ENCODE measurements around the gene CHRNA9.
"Not testable (repeated sequence)": the region's sequence is repeated elsewhere in the genome, so short reads cannot be mapped to it uniquely, and the experiment has no call there.

CHRNA9 gene

GRCh38 chr4:40379248-40379647 lies 44.1 kb downstream of the CHRNA9 start:
- DNase-seq (ENCODE audit: extremely low spot score) = no peak
- ChIA-PET CTCF (no interaction called here), POLR2A (no interaction called here)

GRCh38 chr4:40380647-40381046 lies 45.5 kb downstream of the CHRNA9 start:
- DNase-seq (ENCODE audit: extremely low spot score) = no peak
- TF ChIP-seq HDGF (IDR thresholded peaks at IDR 0.05; ENCODE audit: borderline replicate concordance) (no peak), BHLHE40 (IDR thresholded peaks at IDR 0.05; ENCODE audit: borderline replicate concordance) (no peak), ARNT (IDR thresholded peaks at IDR 0.05) (no peak), CTBP1 (IDR thresholded peaks at IDR 0.05; ENCODE audit: borderline replicate concordance) (no peak), ELF4 (IDR thresholded peaks at IDR 0.05) (no peak), ZNF384 (IDR thresholded peaks at IDR 0.05) (no peak), SUZ12 (IDR thresholded peaks at IDR 0.05) (no peak)
- POLR2A ChIA-PET = no interaction called here
- CTCF ChIA-PET = no interaction called here

More at GRCh38 chr4:40379248-40379647, 44.1 kb downstream of the CHRNA9 start:
- TF ChIP-seq CTBP1 (IDR thresholded peaks at IDR 0.05; ENCODE audit: borderline replicate concordance) = no peak
- TF ChIP-seq FOXK2 (IDR thresholded peaks at IDR 0.05) = no peak
- TF ChIP-seq ELF4 (IDR thresholded peaks at IDR 0.05) = no peak
- no peak for TF ChIP-seq LEF1 (IDR thresholded peaks at IDR 0.05; ENCODE audit: borderline replicate concordance)
- no peak for TF ChIP-seq ZNF384 (IDR thresholded peaks at IDR 0.05)
- no peak for TF ChIP-seq BHLHE40 (IDR thresholded peaks at IDR 0.05; ENCODE audit: borderline replicate concordance)
- TF ChIP-seq SP1 (IDR thresholded peaks at IDR 0.05) = no peak
- no peak for TF ChIP-seq PKNOX1 (IDR thresholded peaks at IDR 0.05)
- TF ChIP-seq SUZ12 (IDR thresholded peaks at IDR 0.05) = no peak
- TF ChIP-seq FOXA1 (IDR thresholded peaks at IDR 0.05) = no peak
- no peak for TF ChIP-seq HDGF (IDR thresholded peaks at IDR 0.05; ENCODE audit: borderline replicate concordance)
- TF ChIP-seq ARNT (IDR thresholded peaks at IDR 0.05) = no peak
- no peak for TF ChIP-seq FOXM1 (IDR thresholded peaks at IDR 0.05; ENCODE audit: borderline replicate concordance)
- no peak for TF ChIP-seq TARDBP (IDR thresholded peaks at IDR 0.05)

GRCh38 chr4:40388239-40388638 lies 53.1 kb downstream of the CHRNA9 start:
- TF ChIP-seq HDGF (IDR thresholded peaks at IDR 0.05; ENCODE audit: borderline replicate concordance) (no peak), CTBP1 (IDR thresholded peaks at IDR 0.05; ENCODE audit: borderline replicate concordance) (no peak), PKNOX1 (IDR thresholded peaks at IDR 0.05) (no peak), LEF1 (IDR thresholded peaks at IDR 0.05; ENCODE audit: borderline replicate concordance) (no peak), ARNT (IDR thresholded peaks at IDR 0.05) (no peak), BHLHE40 (IDR thresholded peaks at IDR 0.05; ENCODE audit: borderline replicate concordance) (no peak), ELF4 (IDR thresholded peaks at IDR 0.05) (no peak), TARDBP (IDR thresholded peaks at IDR 0.05) (no peak), NFRKB (IDR thresholded peaks at IDR 0.05) (no peak)
- DNase-seq (ENCODE audit: extremely low spot score) = no peak
- ChIA-PET CTCF (interaction anchor here (0.6 kb wide), 1 partner anchor 120 kb away, joined by 3 read pairs; no protein-coding TSS in a partner anchor), POLR2A (no interaction called here)

- no peak for DNase-seq (ENCODE audit: extremely low spot score)
- POLR2A ChIA-PET = no interaction called here
- CTCF ChIA-PET = no interaction called here
- no peak for TF ChIP-seq LEF1 (IDR thresholded peaks at IDR 0.05; ENCODE audit: borderline replicate concordance)
- TF ChIP-seq HDGF (IDR thresholded peaks at IDR 0.05; ENCODE audit: borderline replicate concordance) = no peak
- TF ChIP-seq SP1 (IDR thresholded peaks at IDR 0.05) = no peak
- TF ChIP-seq L3MBTL2 (conservative IDR thresholded peaks at IDR 0.05) = no peak
- TF ChIP-seq FOXA1 (IDR thresholded peaks at IDR 0.05) = no peak
- no peak for TF ChIP-seq ARNT (IDR thresholded peaks at IDR 0.05)
- no peak for TF ChIP-seq NFRKB (IDR thresholded peaks at IDR 0.05)
- no peak for TF ChIP-seq BHLHE40 (IDR thresholded peaks at IDR 0.05; ENCODE audit: borderline replicate concordance)
- TF ChIP-seq TARDBP (IDR thresholded peaks at IDR 0.05) = no peak
- TF ChIP-seq FOXK2 (IDR thresholded peaks at IDR 0.05) = no peak
- no peak for TF ChIP-seq PKNOX1 (IDR thresholded peaks at IDR 0.05)
- no peak for TF ChIP-seq ELF4 (IDR thresholded peaks at IDR 0.05)
- TF ChIP-seq CTBP1 (IDR thresholded peaks at IDR 0.05; ENCODE audit: borderline replicate concordance) = no peak
These were observed 54.9 kb downstream of the CHRNA9 start for GRCh38 chr4:40389986-40390385.

- POLR2A ChIA-PET; DNase-seq (ENCODE audit: extremely low spot score); CTCF ChIA-PET: not testable (repeated sequence)
These were observed 57.1 kb downstream of the CHRNA9 start for GRCh38 chr4:40392241-40392640.

GRCh38 chr4:40394236-40394635 lies 59.1 kb downstream of the CHRNA9 start:
- ChIA-PET CTCF (interaction anchor here (0.5 kb wide), 1 partner anchor 17 kb away, joined by 3 read pairs; no protein-coding TSS in a partner anchor), POLR2A (no interaction called here)
- DNase-seq (ENCODE audit: extremely low spot score) = no peak
- no peak for TF ChIP-seq BHLHE40 (IDR thresholded peaks at IDR 0.05; ENCODE audit: borderline replicate concordance)
- no peak for TF ChIP-seq SUZ12 (IDR thresholded peaks at IDR 0.05)
- TF ChIP-seq HDGF (IDR thresholded peaks at IDR 0.05; ENCODE audit: borderline replicate concordance) = no peak
- TF ChIP-seq FOXK2 (IDR thresholded peaks at IDR 0.05) = no peak
- TF ChIP-seq TARDBP (IDR thresholded peaks at IDR 0.05) = no peak
- TF ChIP-seq SP1 (IDR thresholded peaks at IDR 0.05) = no peak
- no peak for TF ChIP-seq ELF4 (IDR thresholded peaks at IDR 0.05)
- TF ChIP-seq FOXM1 (IDR thresholded peaks at IDR 0.05; ENCODE audit: borderline replicate concordance) = no peak
- no peak for TF ChIP-seq ARNT (IDR thresholded peaks at IDR 0.05)
- TF ChIP-seq L3MBTL2 (conservative IDR thresholded peaks at IDR 0.05) = no peak
- no peak for TF ChIP-seq PKNOX1 (IDR thresholded peaks at IDR 0.05)
